AG04450 (cell line): ENCODE measurements around the gene POLR3K. TPM values are rescaled to one million over a fixed set of nuclear protein-coding genes. Genes with fewer than 3 reads are reported as not detected.

Experiments used
- CTCF ChIA-PET: fragments of 300-600, 350-600 bp; formaldehyde crosslinking; extraction: SDS; loops from one replicate; lab custom pipeline; 2022; ENCODE audit warnings: antibody characterized with exemption, inconsistent platforms; lab: Charles Lee
- POLR2A ChIA-PET: fragments of 350-600 bp; formaldehyde crosslinking; extraction: SDS; loops from one replicate; lab custom pipeline; 2021; ENCODE audit warnings: antibody characterized with exemption, inconsistent platforms; lab: Yijun Ruan, JAX
- DNase-seq: peaks from one replicate; pipeline ENCODE4 v3.0.0-alpha.2; 2011; ENCODE audit warnings: low read depth, low spot score
- H3K27ac ChIP-seq: one replicate; pipeline ENCODE4 v1.5.1; 2012; ENCODE audit warnings: low read depth, low read length, control low read depth
- H3K27me3 ChIP-seq: one replicate; pipeline ENCODE4 v1.6.0; 2012; ENCODE audit warnings: low read length; ENCODE audit not compliant: control insufficient read depth, insufficient read depth
- H3K4me3 ChIP-seq: 2 replicates; pipeline ENCODE4 v1.5.1; 2011; ENCODE audit warnings: mild to moderate bottlenecking, low read depth, low read length, control low read depth
- H3K9me3 ChIP-seq: 2 replicates; pipeline ENCODE4 v1.5.1; 2012; ENCODE audit warnings: low read length; ENCODE audit not compliant: control insufficient read depth, insufficient read depth
- polyA minus RNA-seq: library from RNA; depleted of rRNA, polyadenylated mRNA; stranded (reverse); fragments of >200 nt; gene quantifications from 2 replicates; pipeline ENCODE4 v1.2.3, GENCODE V29; 2011; rRNA and poly(A)+ RNA removed
- polyA plus RNA-seq: library from polyadenylated mRNA; depleted of rRNA; stranded (reverse); fragments of >200 nt; gene quantifications from 2 replicates; pipeline ENCODE4 v1.2.3, GENCODE V29; 2011; rRNA removed
- TF ChIP-seq, protein P1 (sequence below): IDR thresholded peaks from 2 replicates; pipeline ENCODE4 v1.5.1; 2011; ENCODE audit warnings: low read depth, low read length, control low read depth, inconsistent platforms

Gene POLR3K
- polyA plus RNA-seq, result 13.7 and 14.4 TPM in 2 replicates
- polyA minus RNA-seq, result 9.6 and 12.3 TPM in 2 replicates

GRCh38 chr16:53346-54236, at the start of gene POLR3K, which contains the start of gene SNRNP25:
POLR3K (minus strand) TSS chr16:53608; CDS start chr16:53586, 22 bp downstream.
SNRNP25 (plus strand) TSS chr16:53828; CDS start chr16:54017, 189 bp downstream.
- Histone ChIP-seq H3K27me3 (no peaks in the 10 kb centered on the region), H3K4me3 (peak within 1 kb of the TSS; percentile 86), H3K9me3 (no peaks in the 10 kb centered on the region; the same call in 1 of the 2 replicates), H3K27ac (peak within 1 kb of the TSS; percentile 68)
- TF ChIP-seq, protein P1, sequence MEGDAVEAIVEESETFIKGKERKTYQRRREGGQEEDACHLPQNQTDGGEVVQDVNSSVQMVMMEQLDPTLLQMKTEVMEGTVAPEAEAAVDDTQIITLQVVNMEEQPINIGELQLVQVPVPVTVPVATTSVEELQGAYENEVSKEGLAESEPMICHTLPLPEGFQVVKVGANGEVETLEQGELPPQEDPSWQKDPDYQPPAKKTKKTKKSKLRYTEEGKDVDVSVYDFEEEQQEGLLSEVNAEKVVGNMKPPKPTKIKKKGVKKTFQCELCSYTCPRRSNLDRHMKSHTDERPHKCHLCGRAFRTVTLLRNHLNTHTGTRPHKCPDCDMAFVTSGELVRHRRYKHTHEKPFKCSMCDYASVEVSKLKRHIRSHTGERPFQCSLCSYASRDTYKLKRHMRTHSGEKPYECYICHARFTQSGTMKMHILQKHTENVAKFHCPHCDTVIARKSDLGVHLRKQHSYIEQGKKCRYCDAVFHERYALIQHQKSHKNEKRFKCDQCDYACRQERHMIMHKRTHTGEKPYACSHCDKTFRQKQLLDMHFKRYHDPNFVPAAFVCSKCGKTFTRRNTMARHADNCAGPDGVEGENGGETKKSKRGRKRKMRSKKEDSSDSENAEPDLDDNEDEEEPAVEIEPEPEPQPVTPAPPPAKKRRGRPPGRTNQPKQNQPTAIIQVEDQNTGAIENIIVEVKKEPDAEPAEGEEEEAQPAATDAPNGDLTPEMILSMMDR, result no peak
- peak; percentile 96 for DNase-seq
- CTCF ChIA-PET, result interaction anchor here (0.5 to 1.1 kb wide), 3 partner anchors 9 to 127 kb away, joined by 4 to 11 read pairs (median 7); no protein-coding TSS in a partner anchor
- POLR2A ChIA-PET, result interaction anchor here (0.7 to 1.2 kb wide), 3 partner anchors 12 to 19 kb away, joined by 4 to 8 read pairs (median 6); partner anchors contain the start of gene RHBDF1

- H3K27ac ChIP-seq, result no peak overlapping the region
- no peak overlapping the region for H3K4me3 ChIP-seq
Observed at GRCh38 chr16:102060-102855, 48.9 kb upstream of the POLR3K start.

DNA sequence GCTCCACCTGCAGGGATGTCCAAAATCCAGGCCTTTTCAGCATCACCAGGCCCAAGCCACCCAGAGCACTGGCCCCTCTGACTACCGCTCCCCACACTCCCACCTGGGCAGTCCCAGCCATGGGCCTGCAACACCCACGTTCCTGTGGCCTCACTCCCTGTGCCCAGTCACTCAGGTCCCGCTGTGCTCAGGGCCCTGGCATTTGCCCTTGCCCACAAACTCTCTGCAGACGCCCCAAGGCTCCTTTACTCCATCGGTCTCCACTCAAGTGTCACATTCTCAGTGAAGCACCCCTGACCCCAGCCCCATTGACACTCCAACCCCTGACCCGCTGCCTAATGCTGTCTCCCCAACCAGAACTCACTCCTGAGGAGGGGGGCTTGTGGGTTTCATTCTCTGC, 48.2 kb upstream of the POLR3K start:
- no peak for DNase-seq
- no peaks in the 10 kb centered on the region for H3K27me3 ChIP-seq
- ChIA-PET POLR2A (no interaction called here), CTCF (interaction anchor here (2.0 kb wide), 1 partner anchor 36 kb away, joined by 8 read pairs; no protein-coding TSS in a partner anchor)
- H3K9me3 ChIP-seq, result no peaks in the 10 kb centered on the region; the same call in 1 of the 2 replicates
- TF ChIP-seq, protein P1, result no peak
- no peak overlapping the region for H3K4me3 ChIP-seq
- H3K27ac ChIP-seq, result no peak overlapping the region

More at GRCh38 chr16:102060-102855, 48.9 kb upstream of the POLR3K start:
- ChIA-PET CTCF (interaction anchor here (0.5 to 2.0 kb wide), 3 partner anchors 36 to 250 kb away, joined by 4 to 8 read pairs (median 4); partner anchors contain the start of gene AXIN1), POLR2A (no interaction called here)
- H3K27me3 ChIP-seq, result no peaks in the 10 kb centered on the region
- no peak for DNase-seq
- TF ChIP-seq, protein P1, result no peak
- no peaks in the 10 kb centered on the region; the same call in 1 of the 2 replicates for H3K9me3 ChIP-seq

GRCh38 chr16:100989-101388, 47.6 kb upstream of the POLR3K start:
- CTCF ChIA-PET, result no interaction called here

More at GRCh38 chr16:100989-101388, 47.6 kb upstream of the POLR3K start:
- no peaks in the 10 kb centered on the region; the same call in 1 of the 2 replicates for H3K9me3 ChIP-seq
- H3K27ac ChIP-seq, result no peak overlapping the region
- H3K27me3 ChIP-seq, result no peaks in the 10 kb centered on the region
- no peak overlapping the region for H3K4me3 ChIP-seq
- TF ChIP-seq, protein P1, result no peak
- POLR2A ChIA-PET, result no interaction called here
- DNase-seq, result no peak
